ENCODE data around the gene TADA2A. TPM values are rescaled to one million over a fixed set of nuclear protein-coding genes. Genes with fewer than 3 reads are reported as not detected.
A peak's percentile ranks its signal among the peaks of the same experiment; 100 is the strongest.

Gene TADA2A
- total RNA-seq, 1 experiment from 2014 or later = 20.0 TPM

DNA sequence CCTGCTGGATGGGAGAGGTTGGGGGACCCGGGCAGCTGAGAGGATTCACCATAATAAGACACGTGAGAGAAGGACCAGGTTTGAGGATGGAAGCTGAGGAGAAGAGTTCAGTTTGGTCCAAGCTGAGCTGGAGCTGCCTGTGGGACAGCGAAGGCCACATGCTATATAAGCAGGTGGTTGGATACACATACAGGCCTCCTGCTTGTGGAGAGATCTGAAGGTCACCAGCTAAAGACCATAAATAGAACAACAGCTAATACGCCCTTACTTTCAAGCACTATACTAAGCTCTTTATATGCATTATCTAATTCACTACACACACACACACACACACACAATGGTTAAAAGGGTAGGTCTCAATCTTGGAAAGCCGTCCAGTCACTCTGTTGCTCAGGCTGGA is 115.1 kb downstream of the TADA2A start:
- no peak for DNase-seq (ENCODE audit: low spot score)

DNA sequence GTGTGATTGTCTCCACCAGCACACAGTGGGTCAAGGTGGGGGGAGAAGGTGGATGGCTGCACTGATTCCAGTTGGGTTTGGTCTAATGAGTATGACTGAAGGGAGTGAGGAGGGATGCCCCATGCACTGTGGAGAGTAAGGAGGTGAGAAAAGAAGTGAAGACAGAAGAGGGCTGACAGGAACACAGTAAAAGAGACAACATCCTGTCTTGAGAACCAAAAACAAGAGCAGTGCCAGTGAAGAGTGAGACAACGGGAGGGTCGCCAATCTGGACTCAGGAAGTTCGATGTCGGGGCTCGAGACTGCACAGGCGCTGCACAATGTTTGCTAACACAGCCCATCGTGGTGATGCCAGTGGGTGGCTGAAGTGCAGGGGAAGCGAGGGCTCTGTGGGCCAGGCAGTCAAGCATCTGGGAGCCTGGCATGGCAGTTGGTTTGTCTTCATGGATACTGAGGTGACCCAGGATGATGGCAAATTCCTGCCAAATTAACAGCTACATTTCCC is 117.1 kb downstream of the TADA2A start:
- no peak for DNase-seq (ENCODE audit: low spot score)

DNA sequence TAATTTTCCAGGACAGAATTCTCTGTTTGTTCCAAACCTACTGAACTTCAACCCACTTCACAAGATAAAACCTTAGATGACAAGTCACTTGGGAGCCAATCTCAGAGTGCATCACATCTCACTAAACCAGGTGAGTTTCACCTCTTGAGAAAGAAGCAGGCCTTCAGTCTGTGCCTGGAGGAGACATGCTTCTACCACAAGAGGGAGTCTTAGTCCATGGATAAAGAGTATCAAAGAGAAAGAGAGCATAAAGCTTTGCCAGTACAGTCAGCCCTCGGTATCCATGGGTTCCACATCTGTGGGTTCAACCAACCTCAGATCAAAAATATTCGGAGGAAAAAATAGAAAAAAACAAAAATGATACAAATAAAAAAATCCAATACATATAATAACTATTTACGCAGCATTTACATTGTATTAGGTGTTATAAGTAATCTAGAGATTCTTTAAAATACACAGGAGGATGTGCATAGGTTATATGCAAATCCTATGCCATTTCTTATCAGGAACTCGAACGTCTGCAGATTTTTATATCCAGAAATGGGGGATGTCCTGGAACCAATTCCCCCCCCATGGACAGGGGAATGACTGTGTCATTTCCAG is 120.7 kb downstream of the TADA2A start:
- DNase-seq (ENCODE audit: low spot score) = peak; percentile 87

Other genes starting within 250 kb of the TADA2A start
- gene C17orf78, start 30.9 kb upstream of the TADA2A start, total RNA-seq (2014; rRNA removed; shearing (Covaris generic)) = not detected in 2 replicates
- gene ACACA, start 50 bp upstream of the TADA2A start, total RNA-seq (2014; rRNA removed; shearing (Covaris generic)) = 84.4 and 111 TPM in 2 replicates
- 64.2 and 71.4 TPM in 2 replicates for gene DUSP14, start 83.0 kb downstream of the TADA2A start, total RNA-seq (2014; rRNA removed; shearing (Covaris generic))
- gene SYNRG, start 202.5 kb downstream of the TADA2A start, total RNA-seq (2014; rRNA removed; shearing (Covaris generic)) = 6.7 and 7.1 TPM in 2 replicates
- 15.5 and 17.6 TPM in 2 replicates for gene DDX52, start 236.6 kb downstream of the TADA2A start, total RNA-seq (2014; rRNA removed; shearing (Covaris generic))